EH (cell line): Measurements from ENCODE around the gene HS3ST6.
"Not testable (repeated sequence)": the region's sequence is repeated elsewhere in the genome, so short reads cannot be mapped to it uniquely, and the experiment has no call there.

Experiments
- DNase-seq: peaks from one replicate; pipeline ENCODE4 v3.0.0-alpha.2; 2015; ENCODE audit warnings: low read depth

HS3ST6 gene

DNA sequence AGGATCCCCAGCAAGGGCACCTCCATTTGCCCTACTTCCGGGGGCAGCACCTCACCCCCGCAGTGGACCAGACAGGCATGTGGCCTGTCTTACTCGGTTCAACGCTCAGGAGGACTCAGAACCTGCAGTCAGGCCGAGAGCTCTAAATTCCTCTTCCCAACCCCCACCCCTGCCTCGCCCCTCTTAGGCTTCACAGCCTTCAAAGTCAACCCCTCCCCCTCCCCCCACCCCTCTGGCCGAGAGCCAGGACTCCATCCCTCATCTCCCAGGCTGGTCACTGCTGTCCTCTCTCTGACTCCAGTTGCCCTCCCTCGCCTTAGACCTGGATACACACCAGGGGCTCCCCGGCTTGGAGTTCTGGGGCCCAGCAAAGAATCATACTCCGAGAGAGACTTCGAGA, 8.1 kb upstream of the HS3ST6 start:
- no peak for DNase-seq

- DNase-seq = no peak
Measured at GRCh38 chr16:1924095-1924494, 5.9 kb upstream of the HS3ST6 start.

GRCh38 chr16:1923299-1924034, 5.3 kb upstream of the HS3ST6 start:
- peak; percentile 51 for DNase-seq

- DNase-seq = no peak
Measured at GRCh38 chr16:1922357-1922756, 4.1 kb upstream of the HS3ST6 start.

DNA sequence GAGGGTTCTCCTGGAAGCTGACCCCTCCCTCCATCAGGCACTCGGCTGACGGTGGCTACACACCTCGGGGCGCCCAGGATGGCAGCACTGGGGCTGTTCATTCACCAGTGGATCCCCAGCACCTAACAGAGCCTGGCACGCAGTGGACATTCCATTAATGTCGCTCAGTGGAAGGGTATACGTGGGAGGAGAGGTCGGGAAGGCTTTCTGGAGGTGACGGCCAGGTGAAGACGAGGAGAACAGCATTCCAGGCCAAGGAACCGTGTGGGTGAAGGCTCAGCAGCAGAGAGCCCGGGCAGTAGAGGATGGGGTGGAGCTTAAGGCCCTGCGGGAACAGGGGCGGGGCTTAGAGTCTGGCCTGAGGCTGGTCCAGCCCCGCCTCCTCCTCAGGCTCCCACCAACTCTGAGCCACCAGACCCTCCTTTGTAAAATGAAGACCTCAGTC, 2.5 kb upstream of the HS3ST6 start:
- DNase-seq = peak; percentile 22

DNA sequence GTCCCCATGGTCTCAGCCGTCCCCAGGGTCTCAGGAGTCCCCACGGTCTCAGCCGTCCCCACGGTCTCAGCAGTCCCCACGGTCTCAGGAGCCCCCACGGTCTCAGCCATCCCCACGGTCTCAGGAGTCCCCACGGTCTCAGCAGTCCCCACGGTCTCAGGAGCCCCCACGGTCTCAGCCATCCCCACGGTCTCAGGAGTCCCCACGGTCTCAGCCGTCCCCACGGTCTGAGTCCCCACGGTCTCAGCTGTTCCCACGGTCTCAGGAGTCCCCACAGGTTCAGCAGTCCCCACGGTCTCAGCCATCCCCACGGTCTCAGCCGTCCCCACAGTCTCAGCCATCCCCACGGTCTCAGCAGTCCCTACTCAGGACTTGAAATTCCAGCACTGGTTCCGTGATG, 1.9 kb upstream of the HS3ST6 start:
- not testable (repeated sequence) for DNase-seq

GRCh38 chr16:1919327-1919998, 1.2 kb upstream of the HS3ST6 start:
- no peak for DNase-seq

GRCh38 chr16:1917665-1918350, 407 bp downstream of the HS3ST6 start:
- DNase-seq = no peak

DNA sequence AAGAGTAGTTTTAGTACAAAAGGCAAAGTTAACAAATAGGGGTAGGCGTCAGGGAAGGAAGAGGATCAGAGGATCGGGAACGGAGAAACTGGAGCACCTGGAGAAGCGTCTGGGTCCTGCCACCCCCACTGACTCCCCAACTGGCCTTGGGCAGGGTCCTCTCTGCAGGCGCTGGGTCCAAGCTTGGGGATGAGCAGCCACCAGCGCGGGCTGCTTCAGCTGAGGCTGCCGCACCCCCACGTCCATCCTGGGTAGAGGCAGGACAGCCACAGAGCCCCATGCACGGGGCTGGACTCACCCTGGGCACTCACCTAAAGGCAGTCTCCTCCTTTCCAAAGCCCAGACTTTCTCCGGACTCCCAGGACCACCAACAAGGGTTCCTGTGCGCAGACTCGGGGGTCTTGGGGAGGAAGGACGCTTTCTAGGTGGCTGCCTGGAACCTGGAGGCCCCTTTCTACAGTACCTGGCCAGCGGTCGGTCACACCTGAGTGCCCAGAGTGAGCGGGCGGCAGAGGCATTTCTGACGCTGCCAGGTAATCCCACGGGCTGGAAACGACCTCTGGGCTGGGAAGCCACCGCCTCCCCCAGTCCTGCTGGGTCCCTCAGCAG, 1.1 kb downstream of the HS3ST6 start:
- no peak for DNase-seq

GRCh38 chr16:1916640-1916990, 1.6 kb downstream of the HS3ST6 start:
- DNase-seq = no peak

DNA sequence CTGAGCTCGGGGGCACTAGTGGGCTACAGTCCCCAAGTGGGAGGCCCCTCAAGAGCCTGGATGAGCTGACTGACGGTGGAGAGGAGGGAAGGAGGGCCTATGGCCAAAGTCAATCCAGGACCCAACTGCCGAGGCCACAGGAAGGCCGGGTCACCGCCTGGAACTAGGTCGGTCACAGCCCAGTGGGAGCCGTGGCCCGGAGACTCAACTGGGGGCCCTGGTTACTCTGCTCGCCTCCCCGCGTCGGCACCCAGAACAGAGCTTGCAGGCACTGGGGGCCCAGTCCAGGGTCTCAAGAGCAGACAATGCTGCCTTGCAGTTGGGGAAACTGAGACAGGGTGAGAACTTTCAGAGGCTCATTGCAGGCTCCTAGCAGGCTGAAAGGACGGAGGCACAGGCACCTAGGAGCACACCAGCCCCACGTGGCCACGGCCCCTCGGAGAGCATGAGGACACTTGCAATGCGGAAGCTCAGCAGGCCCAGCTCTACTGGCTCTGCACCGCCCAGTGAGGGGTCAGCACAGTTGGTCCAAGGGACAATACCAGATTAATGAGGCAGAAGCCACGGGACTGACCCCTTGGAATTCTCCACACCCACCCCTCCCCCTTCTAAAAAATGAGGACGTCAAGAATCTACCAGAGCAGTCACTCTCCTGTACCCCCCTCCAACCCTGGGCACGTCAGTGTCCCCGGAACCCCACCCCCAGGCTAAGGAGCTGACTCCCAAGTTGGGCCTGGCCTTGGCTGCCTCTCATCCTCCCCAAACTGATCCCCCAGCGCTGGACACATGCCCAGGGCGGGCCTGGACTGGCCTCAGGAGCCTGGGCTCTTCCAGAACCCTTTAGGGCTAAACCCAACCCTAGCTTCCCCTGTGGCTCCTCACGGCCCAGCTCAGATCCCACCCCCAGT, 2.2 kb downstream of the HS3ST6 start:
- no peak for DNase-seq

DNA sequence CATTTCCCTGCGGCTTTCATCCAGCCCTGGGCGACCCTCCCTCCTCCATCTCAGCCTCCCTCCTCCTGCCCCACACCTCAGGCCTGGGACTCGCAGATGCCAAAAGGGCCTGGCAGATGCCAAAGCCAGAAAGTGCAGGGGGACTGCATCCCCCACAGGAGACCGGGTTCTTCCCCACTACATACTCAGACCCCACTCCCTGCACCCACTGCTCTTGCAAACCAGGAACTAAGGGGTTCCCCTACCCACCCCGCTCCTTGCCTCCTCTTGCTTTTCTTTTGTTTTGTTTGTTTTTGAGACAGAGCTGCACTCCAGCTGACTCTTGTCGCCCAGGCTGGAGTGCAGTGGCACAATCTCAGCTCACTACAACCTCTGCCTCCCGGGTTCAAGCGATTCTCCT, 3.2 kb downstream of the HS3ST6 start:
- DNase-seq = no peak

DNA sequence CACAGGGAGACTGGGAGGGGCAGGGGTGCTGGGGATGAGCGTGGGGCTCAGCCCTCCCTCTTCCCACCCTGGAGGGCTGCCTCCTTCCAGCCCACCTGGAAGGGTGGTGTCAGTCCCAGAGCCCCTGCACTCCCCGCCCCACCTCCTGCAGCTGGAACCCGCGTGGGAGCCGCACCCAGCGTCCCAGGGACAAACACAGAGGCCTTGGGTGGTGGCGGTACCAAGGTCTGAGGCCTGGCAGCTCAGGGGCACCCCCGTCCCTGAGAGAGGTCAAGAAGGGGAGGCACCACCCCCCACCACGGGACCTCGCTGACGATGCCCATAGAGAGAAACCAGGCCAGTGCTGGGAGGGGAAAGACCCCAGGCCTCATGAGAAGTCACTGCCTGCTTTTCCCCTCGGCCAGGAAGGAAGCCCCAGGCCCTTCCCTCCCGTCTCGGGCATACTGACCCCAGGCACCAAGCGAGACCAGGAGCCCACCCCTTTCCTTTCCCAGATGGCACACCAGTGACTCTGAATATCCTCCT, 4.1 kb downstream of the HS3ST6 start:
- DNase-seq = no peak

- DNase-seq = no peak
Measured at GRCh38 chr16:1913327-1914083, 4.7 kb downstream of the HS3ST6 start.

DNA sequence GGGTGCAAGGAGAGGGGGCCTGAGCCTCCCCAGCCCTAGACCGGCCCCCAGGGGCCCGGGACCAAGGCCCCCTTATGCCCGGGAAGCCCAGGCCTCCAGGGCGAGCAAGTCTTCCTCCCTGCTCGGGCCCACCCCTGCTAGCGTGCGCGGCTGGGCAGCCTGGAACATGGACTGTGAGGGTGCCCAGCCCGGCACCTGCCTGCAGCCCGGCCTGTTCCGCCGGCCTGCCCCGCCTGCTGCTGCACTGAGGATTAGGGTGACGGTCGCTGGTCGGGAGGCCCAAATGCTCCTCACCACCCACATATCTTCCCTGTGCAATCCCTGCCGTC, 6.0 kb downstream of the HS3ST6 start:
- no peak for DNase-seq

DNA sequence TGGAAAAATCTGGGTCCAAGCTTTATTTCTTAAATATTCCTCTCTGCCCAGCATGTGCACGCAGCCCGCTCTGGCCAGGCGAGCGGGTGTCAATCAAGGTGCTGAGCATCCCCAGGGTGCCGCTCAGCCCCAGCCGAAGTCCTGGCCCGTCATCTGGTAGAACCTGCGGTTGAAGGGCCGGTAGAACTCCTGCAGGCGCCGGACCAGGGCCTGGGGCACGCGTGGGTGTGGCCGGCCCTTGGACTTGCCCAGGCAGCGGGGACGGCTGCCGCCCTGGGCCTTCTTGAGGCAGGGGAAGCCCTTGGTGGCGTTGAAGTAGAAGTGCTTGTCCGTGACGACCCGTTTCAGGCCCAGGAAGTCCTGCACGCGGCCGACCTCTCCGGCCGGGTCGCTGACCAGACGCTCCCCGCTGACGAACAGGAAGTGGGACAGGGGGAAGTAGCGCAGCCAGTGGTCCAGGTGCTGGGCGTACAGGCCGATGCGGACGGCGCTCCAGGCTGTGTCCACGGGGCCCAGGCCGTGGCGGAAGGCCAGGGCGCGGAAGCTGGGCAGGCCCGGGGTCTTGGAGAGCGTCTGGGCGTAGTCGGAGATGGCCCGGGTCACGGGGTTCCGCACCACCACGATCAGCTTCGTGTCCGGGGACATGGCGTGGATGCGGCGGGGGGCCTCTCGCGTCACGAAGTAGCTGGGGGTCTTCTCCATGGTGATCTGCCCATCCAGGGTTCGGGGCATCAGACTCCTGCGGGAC, 6.6 kb downstream of the HS3ST6 start:
- DNase-seq = no peak

DNA sequence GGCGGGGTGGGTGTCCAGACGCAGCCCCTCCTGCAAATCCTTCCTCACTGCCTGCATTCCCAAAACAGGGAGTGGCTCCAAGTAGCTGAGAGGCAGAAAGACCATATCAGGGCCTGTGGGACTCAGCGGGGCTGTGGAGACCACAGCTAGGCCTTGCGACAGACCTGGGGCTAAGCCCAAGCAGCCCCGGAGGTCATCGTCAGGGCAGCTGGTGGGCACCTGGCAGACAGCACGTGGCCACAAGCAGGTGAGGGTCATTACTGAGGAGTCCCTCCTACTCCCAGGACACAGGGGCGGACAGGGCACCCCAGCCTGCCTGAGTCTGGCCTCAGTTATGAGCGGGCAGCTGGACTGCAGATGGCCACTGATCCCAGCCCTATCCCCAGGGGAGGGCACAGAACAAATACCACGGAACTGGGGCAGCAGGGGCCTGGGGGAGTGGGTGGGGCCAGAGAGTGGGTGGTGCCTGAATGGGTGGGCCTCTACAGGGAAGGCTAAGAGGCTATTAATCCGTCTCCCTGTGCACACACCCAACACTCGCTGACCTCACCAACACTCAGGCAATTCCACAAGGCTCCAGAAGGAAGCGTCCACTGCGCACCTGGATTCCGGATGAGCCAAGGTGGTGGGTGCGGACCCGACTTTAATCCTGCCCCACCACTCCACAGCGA, 8.5 kb downstream of the HS3ST6 start:
- DNase-seq = no peak

- DNase-seq = no peak
Measured at GRCh38 chr16:1908983-1909382, 9.2 kb downstream of the HS3ST6 start.

DNA sequence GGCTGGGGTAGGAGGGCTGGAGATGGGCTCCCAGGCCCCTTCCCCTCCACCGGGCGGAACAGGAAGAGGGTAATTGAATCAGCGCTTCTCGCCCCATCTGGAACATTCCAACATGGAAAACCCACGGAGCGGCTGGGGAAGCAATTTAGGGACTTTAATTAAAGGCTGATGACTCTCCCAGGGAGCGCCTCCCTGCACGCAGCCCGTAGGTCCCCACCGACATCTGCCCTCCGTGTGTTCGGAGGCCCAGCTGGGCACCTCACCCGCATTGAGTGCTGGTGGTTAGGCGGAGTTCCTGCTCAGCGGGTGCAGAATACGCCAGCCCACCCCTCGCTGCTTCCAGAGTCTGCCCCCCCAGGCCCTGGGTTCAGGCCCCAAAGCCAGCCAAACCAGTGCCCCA, 10.0 kb downstream of the HS3ST6 start:
- no peak for DNase-seq
